Measurements from ENCODE around the gene ABT1. TPM values are rescaled to one million over a fixed set of nuclear protein-coding genes. Genes with fewer than 3 reads are reported as not detected.

The ABT1 gene
- total RNA-seq, 1 donor = 16.4 TPM

DNA sequence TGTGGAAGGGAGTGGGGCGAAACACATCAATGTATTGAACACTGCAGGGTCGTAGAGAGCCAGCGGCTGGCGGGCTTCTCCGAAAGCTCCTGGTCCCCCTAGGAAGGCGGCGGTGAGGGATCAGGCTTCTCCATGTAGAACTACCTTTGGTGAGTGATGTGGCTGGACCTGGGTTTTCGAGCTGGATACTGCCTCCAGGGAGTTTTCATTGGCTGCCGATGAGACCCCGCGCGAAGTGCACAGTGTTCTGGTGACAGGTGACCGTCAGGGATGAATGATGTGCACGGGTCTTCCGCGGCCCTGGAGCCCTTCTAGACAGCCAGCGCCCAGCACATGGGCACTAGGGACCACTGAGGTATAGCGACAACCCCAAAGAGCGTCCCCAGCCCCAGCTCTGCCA, 16.4 kb downstream of the ABT1 start:
- no peak overlapping the region for H3K4me3 ChIP-seq (ENCODE audit: low read depth, low read length)
- no peak for TF ChIP-seq CTCF (IDR thresholded peaks at IDR 0.05; ENCODE audit: insufficient read depth, low read depth, low read length)
- DNase-seq (ENCODE audit: low read depth) = no peak

- DNase-seq (ENCODE audit: low read depth) = no peak
- H3K4me3 ChIP-seq (ENCODE audit: low read depth, low read length) = no peak overlapping the region
- TF ChIP-seq CTCF (IDR thresholded peaks at IDR 0.05; ENCODE audit: insufficient read depth, low read depth, low read length) = no peak
Measured at GRCh38 chr6:26613689-26614683, 17.2 kb downstream of the ABT1 start.

- DNase-seq (ENCODE audit: low read depth) = no peak
- TF ChIP-seq CTCF (IDR thresholded peaks at IDR 0.05; ENCODE audit: insufficient read depth, low read depth, low read length) = no peak
- no peak overlapping the region for H3K4me3 ChIP-seq (ENCODE audit: low read depth, low read length)
Measured at GRCh38 chr6:26623339-26623859, 26.6 kb downstream of the ABT1 start.

DNA sequence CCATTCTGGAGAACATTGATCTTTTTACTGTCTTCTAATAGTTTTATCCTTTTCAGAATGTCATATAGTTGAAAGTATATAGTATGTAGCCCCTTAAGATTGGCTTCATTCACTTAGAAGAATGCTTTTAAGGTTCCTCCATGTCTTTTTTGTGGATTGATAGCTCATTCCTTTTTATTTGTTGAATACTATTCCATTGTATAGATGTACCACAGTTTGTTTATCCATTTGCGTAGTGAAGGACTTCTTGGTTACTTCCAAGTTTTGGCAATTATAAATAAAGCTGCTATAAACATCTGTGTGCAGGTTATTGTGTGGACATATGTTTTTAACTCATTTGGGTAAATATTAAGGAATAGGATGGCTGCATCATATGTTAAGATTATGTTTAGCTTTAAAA, 27.8 kb downstream of the ABT1 start:
- no peak for TF ChIP-seq CTCF (IDR thresholded peaks at IDR 0.05; ENCODE audit: insufficient read depth, low read depth, low read length)
- DNase-seq (ENCODE audit: low read depth) = no peak
- no peak overlapping the region for H3K4me3 ChIP-seq (ENCODE audit: low read depth, low read length)

GRCh38 chr6:26627843-26628242, 31.1 kb downstream of the ABT1 start:
- DNase-seq (ENCODE audit: low read depth) = no peak
- no peak for TF ChIP-seq CTCF (IDR thresholded peaks at IDR 0.05; ENCODE audit: insufficient read depth, low read depth, low read length)

GRCh38 chr6:26629359-26629758, 32.6 kb downstream of the ABT1 start:
- no peak for DNase-seq (ENCODE audit: low read depth)
- no peak for TF ChIP-seq CTCF (IDR thresholded peaks at IDR 0.05; ENCODE audit: insufficient read depth, low read depth, low read length)

More at GRCh38 chr6:26627843-26628242, 31.1 kb downstream of the ABT1 start:
- H3K4me3 ChIP-seq (ENCODE audit: low read depth, low read length) = no peak overlapping the region

More at GRCh38 chr6:26629359-26629758, 32.6 kb downstream of the ABT1 start:
- no peak overlapping the region for H3K4me3 ChIP-seq (ENCODE audit: low read depth, low read length)
